Retinal pigment epithelial cell (primary cell): Measurements from ENCODE around the gene GABRG1.

Experiments
- DNase-seq: peaks from one replicate; pipeline ENCODE4 v3.0.0-alpha.2; 2010; ENCODE audit warnings: low read depth
- H3K4me3 ChIP-seq: 2 replicates; pipeline ENCODE4 v1.5.1; 2011; ENCODE audit warnings: mild to moderate bottlenecking, low read length, control low read depth, moderate library complexity
- TF ChIP-seq, protein P1 (sequence below): conservative IDR thresholded peaks from 2 replicates; pipeline ENCODE4 v1.5.1; 2011; ENCODE audit warnings: low read depth, low read length, control low read depth, inconsistent platforms

The GABRG1 gene

DNA sequence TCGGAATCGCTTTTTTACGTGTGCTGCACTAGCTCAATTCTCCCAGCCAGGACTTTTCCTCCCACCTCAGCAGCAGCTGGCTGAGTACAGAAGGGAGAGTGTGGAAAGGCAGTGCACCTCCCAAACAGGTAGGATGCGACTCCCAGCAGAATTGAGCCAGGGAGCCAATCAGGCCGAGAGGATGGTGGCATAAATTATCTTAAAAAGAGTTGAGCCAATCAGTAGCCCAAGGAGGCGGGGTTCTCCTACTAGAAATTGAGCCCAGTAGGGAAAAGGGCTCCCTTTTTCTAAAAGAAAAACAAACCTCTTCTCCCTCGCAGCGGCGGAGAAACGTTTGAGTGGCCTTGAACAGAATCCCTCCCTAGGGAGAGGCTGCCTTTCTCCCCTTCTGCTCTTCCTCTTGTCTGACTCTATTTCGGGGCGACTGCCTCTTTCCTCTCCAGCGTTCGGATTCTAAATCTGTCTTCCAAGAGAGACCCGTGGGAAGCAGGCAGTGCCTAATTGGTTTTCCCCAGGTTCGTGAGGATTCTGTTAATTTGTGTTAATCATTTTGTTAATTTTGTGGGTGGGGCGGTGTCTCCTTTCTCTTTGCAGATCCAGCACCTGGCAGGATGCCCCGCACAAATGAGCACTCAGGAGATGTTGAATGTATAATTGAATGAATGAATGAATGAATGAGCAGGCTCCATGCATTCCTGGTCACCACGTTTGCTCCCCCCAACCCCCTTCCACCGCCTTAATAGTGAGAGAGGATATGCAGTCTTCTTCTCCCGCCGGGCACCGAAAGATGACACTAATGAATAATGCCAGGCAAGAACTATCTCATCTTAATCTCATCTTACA is at the start of gene GABRG1:
GABRG1 (minus strand) TSS at position 142 of the 843 bp plus-strand sequence; CDS start at position 1, 141 bp downstream.
- DNase-seq: no peak
- H3K4me3 ChIP-seq: peak within 1 kb of the TSS; percentile 12
- TF ChIP-seq, protein P1, sequence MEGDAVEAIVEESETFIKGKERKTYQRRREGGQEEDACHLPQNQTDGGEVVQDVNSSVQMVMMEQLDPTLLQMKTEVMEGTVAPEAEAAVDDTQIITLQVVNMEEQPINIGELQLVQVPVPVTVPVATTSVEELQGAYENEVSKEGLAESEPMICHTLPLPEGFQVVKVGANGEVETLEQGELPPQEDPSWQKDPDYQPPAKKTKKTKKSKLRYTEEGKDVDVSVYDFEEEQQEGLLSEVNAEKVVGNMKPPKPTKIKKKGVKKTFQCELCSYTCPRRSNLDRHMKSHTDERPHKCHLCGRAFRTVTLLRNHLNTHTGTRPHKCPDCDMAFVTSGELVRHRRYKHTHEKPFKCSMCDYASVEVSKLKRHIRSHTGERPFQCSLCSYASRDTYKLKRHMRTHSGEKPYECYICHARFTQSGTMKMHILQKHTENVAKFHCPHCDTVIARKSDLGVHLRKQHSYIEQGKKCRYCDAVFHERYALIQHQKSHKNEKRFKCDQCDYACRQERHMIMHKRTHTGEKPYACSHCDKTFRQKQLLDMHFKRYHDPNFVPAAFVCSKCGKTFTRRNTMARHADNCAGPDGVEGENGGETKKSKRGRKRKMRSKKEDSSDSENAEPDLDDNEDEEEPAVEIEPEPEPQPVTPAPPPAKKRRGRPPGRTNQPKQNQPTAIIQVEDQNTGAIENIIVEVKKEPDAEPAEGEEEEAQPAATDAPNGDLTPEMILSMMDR: no peak

- TF ChIP-seq, protein P1: no peak
- peak; percentile 43 for DNase-seq
- no peak overlapping the region for H3K4me3 ChIP-seq
These were observed 23.1 kb upstream of the GABRG1 start for GRCh38 chr4:46146993-46147392.

GRCh38 chr4:46131498-46132057 is 7.7 kb upstream of the GABRG1 start:
- H3K4me3 ChIP-seq: no peak overlapping the region
- no peak for DNase-seq
- TF ChIP-seq, protein P1: no peak

GRCh38 chr4:46124773-46125413 is 1.0 kb upstream of the GABRG1 start:
- TF ChIP-seq, protein P1: no peak
- no peak for DNase-seq
- H3K4me3 ChIP-seq: no peak overlapping the region

- TF ChIP-seq, protein P1: no peak
- no peak for DNase-seq
These were observed 42.2 kb downstream of the GABRG1 start for GRCh38 chr4:46081674-46082073.

GRCh38 chr4:46081248-46081647 is 42.6 kb downstream of the GABRG1 start:
- DNase-seq: no peak
- H3K4me3 ChIP-seq: no peak overlapping the region
- TF ChIP-seq, protein P1: no peak

More at GRCh38 chr4:46081674-46082073, 42.2 kb downstream of the GABRG1 start:
- no peak overlapping the region for H3K4me3 ChIP-seq
